GM12878 (cell line): ENCODE measurements around the gene CCDC136.

ENCODE experiments used
- EZH2 ChIP-seq: IDR thresholded peaks from 2 replicates; pipeline ENCODE4 v1.6.1; 2012; ENCODE audit warnings: low read depth, mild to moderate bottlenecking, control low read depth, inconsistent platforms, low read length, borderline replicate concordance; ENCODE audit not compliant: control insufficient read depth
- GABPA ChIP-seq: IDR thresholded peaks from 2 replicates; pipeline ENCODE4 v1.6.1; 2014; ENCODE audit warnings: antibody characterized with exemption, low read depth, mild to moderate bottlenecking, inconsistent platforms
- HDAC6 ChIP-seq: fragments of 200-600 bp; sonication (generic); IDR thresholded peaks from one replicate; pipeline ENCODE4 v1.8.0; 2017; ENCODE audit warnings: antibody characterized with exemption; ENCODE audit not compliant: unreplicated experiment
- LARP7 ChIP-seq: fragments of 450-650 bp; IDR thresholded peaks from 2 replicates; pipeline ENCODE4 v1.6.1; 2017; ENCODE audit warnings: mild to moderate bottlenecking
- NBN ChIP-seq: fragments of 450-650 bp; IDR thresholded peaks from 2 replicates; pipeline ENCODE4 v1.6.1; 2016
- NFXL1 ChIP-seq: fragments of 450-650 bp; IDR thresholded peaks from 2 replicates; pipeline ENCODE4 v1.6.1; 2017; ENCODE audit warnings: antibody characterized with exemption, mild to moderate bottlenecking, borderline replicate concordance
- POLR2AphosphoS5 ChIP-seq: IDR thresholded peaks from 2 replicates; pipeline ENCODE4 v1.6.1; 2011; ENCODE audit warnings: mild to moderate bottlenecking, low read length, inconsistent platforms
- SREBF1 ChIP-seq: IDR thresholded peaks from 2 replicates; pipeline ENCODE4 v1.6.1; 2012; ENCODE audit warnings: mild to moderate bottlenecking, low read length
- ZNF274 ChIP-seq: IDR thresholded peaks from one replicate; pipeline ENCODE4 v1.8.0; 2011; ENCODE audit not compliant: insufficient read length, insufficient read depth
- TF ChIP-seq, protein P1 (sequence below), 3 experiments: IDR thresholded peaks in 2 of 3; conservative IDR thresholded peaks in 1 of 3; 2 replicates each; pipeline ENCODE4 v1.5.1; 2011; ENCODE audit warnings: low read depth in 3 of 3, low read length in 3 of 3, mild to moderate bottlenecking in 3 of 3, control low read depth in 2 of 3, moderate library complexity in 2 of 3, inconsistent platforms in 1 of 3, mixed read lengths in 1 of 3; ENCODE audit not compliant: control insufficient read depth in 2 of 3, insufficient read depth in 1 of 3; ENCODE audit errors: extremely low read depth in 1 of 3
- TF ChIP-seq, protein P2 (sequence below): IDR thresholded peaks from 2 replicates; pipeline ENCODE4 v1.6.1; 2012; ENCODE audit warnings: low read depth, low read length, improper control_type of control experiment
- TF ChIP-seq, protein P3 (sequence below): fragments of 450-650 bp; IDR thresholded peaks from 2 replicates; pipeline ENCODE4 v1.6.1; 2017; ENCODE audit warnings: mild to moderate bottlenecking
- TF ChIP-seq, protein P4 (sequence below): fragments of 450-650 bp; IDR thresholded peaks from 2 replicates; pipeline ENCODE4 v1.6.1; 2017; ENCODE audit warnings: mild to moderate bottlenecking, moderate library complexity

DNA sequence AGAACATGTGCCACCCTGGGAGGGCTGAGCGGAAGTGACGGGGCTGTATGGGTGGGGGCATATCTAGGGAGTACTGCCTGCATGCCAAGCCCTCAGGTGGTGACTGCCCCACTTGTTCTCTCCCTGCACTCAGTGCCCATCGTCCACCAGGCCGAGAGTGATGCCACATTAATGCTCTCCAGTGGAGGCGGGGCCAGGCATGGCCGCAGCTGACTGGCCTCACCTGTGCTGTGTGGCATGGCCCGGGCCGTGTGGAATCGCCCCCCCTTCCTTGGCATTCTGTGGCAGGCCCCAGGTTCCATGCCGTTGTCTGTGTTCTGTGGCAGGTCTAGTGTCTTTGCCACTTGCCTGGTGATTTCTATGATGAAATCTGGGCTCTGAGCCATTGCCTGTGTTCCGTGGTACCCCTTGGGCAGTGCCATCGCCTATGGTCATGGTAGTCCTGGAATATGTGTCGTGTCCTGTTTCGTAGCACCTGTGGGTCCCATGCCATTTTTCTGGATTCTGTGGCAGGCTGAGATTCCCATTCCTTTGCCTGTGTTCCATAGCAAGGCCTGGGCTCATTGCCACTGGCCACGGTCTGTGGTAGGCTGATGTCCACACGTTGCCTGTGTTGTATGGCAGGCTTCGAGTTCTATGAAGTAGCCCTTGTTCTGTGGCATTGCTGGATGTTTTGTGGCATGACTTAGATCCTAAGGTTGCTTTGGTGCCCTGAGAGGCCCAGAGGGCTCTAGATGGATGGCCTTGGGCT lies 47.4 kb downstream of the CCDC136 start:
- no peak for TF ChIP-seq NBN
- TF ChIP-seq POLR2AphosphoS5, result no peak
- TF ChIP-seq, protein P1, sequence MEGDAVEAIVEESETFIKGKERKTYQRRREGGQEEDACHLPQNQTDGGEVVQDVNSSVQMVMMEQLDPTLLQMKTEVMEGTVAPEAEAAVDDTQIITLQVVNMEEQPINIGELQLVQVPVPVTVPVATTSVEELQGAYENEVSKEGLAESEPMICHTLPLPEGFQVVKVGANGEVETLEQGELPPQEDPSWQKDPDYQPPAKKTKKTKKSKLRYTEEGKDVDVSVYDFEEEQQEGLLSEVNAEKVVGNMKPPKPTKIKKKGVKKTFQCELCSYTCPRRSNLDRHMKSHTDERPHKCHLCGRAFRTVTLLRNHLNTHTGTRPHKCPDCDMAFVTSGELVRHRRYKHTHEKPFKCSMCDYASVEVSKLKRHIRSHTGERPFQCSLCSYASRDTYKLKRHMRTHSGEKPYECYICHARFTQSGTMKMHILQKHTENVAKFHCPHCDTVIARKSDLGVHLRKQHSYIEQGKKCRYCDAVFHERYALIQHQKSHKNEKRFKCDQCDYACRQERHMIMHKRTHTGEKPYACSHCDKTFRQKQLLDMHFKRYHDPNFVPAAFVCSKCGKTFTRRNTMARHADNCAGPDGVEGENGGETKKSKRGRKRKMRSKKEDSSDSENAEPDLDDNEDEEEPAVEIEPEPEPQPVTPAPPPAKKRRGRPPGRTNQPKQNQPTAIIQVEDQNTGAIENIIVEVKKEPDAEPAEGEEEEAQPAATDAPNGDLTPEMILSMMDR (IDR thresholded peaks at IDR 0.05 in 2 of 3, conservative IDR thresholded peaks at IDR 0.05 in 1 of 3; ENCODE audit: control insufficient read depth in 2 of 3, extremely low read depth in 1 of 3, insufficient read depth in 1 of 3, low read depth in 3 of 3, low read length in 3 of 3), result no peak
- TF ChIP-seq, protein P2, sequence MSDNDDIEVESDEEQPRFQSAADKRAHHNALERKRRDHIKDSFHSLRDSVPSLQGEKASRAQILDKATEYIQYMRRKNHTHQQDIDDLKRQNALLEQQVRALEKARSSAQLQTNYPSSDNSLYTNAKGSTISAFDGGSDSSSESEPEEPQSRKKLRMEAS, result no peak
- TF ChIP-seq ZNF274, result no peak
- TF ChIP-seq GABPA, result no peak
- TF ChIP-seq, protein P3, sequence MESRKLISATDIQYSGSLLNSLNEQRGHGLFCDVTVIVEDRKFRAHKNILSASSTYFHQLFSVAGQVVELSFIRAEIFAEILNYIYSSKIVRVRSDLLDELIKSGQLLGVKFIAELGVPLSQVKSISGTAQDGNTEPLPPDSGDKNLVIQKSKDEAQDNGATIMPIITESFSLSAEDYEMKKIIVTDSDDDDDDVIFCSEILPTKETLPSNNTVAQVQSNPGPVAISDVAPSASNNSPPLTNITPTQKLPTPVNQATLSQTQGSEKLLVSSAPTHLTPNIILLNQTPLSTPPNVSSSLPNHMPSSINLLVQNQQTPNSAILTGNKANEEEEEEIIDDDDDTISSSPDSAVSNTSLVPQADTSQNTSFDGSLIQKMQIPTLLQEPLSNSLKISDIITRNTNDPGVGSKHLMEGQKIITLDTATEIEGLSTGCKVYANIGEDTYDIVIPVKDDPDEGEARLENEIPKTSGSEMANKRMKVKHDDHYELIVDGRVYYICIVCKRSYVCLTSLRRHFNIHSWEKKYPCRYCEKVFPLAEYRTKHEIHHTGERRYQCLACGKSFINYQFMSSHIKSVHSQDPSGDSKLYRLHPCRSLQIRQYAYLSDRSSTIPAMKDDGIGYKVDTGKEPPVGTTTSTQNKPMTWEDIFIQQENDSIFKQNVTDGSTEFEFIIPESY, result no peak
- no peak for TF ChIP-seq SREBF1
- no peak for TF ChIP-seq LARP7
- TF ChIP-seq HDAC6, result no peak
- TF ChIP-seq, protein P4, sequence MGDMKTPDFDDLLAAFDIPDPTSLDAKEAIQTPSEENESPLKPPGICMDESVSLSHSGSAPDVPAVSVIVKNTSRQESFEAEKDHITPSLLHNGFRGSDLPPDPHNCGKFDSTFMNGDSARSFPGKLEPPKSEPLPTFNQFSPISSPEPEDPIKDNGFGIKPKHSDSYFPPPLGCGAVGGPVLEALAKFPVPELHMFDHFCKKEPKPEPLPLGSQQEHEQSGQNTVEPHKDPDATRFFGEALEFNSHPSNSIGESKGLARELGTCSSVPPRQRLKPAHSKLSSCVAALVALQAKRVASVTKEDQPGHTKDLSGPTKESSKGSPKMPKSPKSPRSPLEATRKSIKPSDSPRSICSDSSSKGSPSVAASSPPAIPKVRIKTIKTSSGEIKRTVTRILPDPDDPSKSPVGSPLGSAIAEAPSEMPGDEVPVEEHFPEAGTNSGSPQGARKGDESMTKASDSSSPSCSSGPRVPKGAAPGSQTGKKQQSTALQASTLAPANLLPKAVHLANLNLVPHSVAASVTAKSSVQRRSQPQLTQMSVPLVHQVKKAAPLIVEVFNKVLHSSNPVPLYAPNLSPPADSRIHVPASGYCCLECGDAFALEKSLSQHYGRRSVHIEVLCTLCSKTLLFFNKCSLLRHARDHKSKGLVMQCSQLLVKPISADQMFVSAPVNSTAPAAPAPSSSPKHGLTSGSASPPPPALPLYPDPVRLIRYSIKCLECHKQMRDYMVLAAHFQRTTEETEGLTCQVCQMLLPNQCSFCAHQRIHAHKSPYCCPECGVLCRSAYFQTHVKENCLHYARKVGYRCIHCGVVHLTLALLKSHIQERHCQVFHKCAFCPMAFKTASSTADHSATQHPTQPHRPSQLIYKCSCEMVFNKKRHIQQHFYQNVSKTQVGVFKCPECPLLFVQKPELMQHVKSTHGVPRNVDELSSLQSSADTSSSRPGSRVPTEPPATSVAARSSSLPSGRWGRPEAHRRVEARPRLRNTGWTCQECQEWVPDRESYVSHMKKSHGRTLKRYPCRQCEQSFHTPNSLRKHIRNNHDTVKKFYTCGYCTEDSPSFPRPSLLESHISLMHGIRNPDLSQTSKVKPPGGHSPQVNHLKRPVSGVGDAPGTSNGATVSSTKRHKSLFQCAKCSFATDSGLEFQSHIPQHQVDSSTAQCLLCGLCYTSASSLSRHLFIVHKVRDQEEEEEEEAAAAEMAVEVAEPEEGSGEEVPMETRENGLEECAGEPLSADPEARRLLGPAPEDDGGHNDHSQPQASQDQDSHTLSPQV, result no peak
- no peak for TF ChIP-seq EZH2
- no peak for TF ChIP-seq NFXL1
